ENCODE results near the gene FICD. TPM values are rescaled to one million over a fixed set of nuclear protein-coding genes. Genes with fewer than 3 reads are reported as not detected.

FICD gene
- total RNA-seq, 2 donors from 2014 or later: 2.3 to 8.4 TPM

DNA sequence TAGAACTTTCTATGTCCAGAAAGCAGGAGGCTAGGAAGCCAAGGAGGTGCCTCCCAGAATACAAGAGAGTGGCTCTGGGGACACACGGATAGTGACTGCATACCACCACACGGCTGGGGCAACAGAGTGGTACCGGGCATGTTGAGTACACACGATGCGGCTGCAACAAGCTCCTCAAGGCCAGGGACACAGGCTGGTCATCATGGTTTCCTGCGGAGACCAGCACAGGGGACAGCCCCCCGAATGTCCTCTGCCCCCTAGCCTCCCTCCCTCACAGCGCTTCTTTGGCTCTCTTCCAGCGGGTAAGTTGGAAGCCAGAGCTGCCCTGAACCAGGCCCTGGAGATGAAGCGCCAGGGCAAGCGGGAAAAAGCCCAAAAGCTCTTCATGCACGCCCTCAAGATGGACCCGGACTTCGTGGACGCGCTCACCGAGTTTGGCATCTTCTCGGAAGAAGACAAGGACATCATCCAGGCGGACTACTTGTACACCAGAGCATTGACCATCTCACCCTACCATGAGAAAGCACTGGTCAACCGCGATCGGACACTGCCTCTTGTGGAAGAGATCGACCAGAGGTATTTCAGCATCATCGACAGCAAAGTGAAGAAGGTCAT, 3.1 kb downstream of the FICD start:
- peak overlapping the region; percentile 42 to 68 for H3K27ac Mint-ChIP-seq
- H3K9me3 Mint-ChIP-seq: no peaks in the 10 kb centered on the region
- no peak for DNase-seq (ENCODE audit: low spot score in 2 of 2)
- ATAC-seq: no peak
- H3K36me3 Mint-ChIP-seq: peaks cover 0 to 6% of the 10 kb centered on the region in 2 donors

DNA sequence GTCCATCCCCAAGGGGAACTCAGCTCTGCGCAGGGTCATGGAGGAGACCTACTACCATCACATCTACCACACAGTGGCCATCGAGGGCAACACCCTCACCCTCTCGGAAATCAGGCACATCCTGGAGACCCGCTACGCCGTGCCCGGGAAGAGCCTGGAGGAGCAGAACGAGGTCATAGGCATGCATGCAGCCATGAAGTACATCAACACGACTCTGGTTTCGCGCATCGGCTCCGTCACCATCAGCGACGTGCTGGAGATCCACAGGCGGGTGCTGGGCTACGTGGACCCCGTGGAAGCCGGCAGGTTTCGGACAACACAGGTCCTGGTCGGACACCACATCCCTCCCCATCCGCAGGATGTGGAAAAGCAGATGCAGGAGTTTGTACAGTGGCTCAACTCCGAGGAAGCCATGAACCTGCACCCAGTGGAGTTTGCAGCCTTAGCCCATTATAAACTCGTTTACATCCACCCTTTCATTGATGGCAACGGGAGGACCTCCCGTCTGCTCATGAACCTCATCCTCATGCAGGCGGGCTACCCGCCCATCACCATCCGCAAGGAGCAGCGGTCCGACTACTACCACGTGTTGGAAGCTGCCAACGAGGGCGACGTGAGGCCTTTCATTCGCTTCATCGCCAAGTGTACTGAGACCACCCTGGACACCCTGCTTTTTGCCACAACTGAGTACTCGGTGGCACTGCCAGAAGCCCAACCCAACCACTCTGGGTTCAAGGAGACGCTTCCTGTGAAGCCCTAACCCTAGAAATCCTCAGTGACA, 3.8 kb downstream of the FICD start:
- DNase-seq (ENCODE audit: low spot score in 2 of 2): no peak
- ATAC-seq: no peak
- no peaks in the 10 kb centered on the region for H3K9me3 Mint-ChIP-seq
- H3K36me3 Mint-ChIP-seq: peaks cover 0 to 6% of the 10 kb centered on the region in 2 donors
- H3K27ac Mint-ChIP-seq: peak overlapping the region; percentile 42 to 68

DNA sequence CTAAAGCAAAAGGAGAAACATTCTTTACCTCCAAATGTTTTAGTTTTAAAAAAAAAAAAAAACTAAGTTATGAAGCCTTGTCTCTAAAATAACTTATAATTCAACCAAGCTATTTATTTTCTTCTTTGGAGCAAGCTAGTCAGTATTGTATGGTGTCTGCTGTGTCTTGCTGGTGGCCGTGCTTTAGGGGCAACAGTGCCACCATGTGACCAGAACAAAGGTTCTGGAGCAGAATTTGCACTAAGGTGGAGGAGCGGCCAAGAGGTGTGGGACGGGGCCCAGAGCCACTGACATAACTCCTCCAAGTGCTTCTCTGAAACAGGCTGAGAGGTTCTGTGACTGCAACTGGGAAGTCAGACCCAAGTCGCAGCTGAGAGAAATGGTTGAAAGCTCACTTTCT, 4.5 kb downstream of the FICD start:
- H3K27ac Mint-ChIP-seq: peak overlapping the region in 1 of 2 donors; percentile 65
- ATAC-seq: no peak

DNA sequence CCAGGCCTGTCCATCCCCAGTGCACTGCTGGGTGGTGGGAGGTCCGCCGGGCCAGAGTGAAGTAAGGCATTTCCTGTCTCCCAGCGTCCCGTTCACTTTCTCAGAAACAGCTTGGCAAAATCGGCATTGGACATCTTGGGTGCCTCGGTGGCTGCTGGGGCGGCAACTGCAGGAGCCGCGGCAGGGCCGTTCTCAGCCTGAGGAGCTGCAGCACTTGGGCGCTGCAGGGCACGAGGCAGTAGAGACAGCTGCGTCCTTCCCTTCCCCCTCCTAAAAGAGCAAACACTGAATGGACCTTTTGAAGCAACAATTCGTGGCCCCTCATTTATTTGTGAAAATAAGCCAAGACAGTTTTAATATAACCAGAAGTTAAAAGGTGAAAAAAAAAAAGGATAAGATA, 8.3 kb downstream of the FICD start:
- peaks cover 6 to 7% of the 10 kb centered on the region in 2 donors for H3K36me3 Mint-ChIP-seq
- ATAC-seq: no peak
- no peak overlapping the region for H3K27ac Mint-ChIP-seq
- DNase-seq (ENCODE audit: low spot score in 2 of 2): no peak
- H3K9me3 Mint-ChIP-seq: no peaks in the 10 kb centered on the region

More for the DNA sequence above, 4.5 kb downstream of the FICD start:
- Mint-ChIP-seq H3K36me3 (peaks cover 0 to 6% of the 10 kb centered on the region in 2 donors), H3K9me3 (no peaks in the 10 kb centered on the region)
- no peak for DNase-seq (ENCODE audit: low spot score in 2 of 2)

DNA sequence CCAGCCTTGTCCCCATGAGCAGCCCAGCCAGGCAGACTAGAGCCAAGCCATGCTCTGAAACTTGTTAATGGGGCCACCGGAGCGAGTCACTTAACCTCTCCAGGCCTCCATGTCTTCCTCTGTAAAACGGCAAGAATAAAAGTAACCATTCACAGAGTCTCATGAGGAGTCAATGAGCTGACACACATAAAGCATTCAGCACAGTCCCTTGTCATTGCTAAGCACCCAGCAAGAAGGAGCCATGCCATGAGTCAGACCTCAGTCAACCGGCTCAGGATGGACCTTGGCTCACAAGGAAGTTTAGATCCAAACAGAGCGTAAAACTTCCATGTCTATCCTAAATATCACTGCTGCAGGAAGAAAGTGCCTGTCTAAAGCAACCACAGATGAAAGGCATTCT, 10.6 kb downstream of the FICD start:
- H3K36me3 Mint-ChIP-seq: peaks cover 12 to 14% of the 10 kb centered on the region in 2 donors
- no peaks in the 10 kb centered on the region for H3K9me3 Mint-ChIP-seq
- peak overlapping the region in 1 of 2 donors; percentile 22 for H3K27ac Mint-ChIP-seq
- peak in 1 of 2 donors; percentile 37 for ATAC-seq
- no peak for DNase-seq (ENCODE audit: low spot score in 2 of 2)

DNA sequence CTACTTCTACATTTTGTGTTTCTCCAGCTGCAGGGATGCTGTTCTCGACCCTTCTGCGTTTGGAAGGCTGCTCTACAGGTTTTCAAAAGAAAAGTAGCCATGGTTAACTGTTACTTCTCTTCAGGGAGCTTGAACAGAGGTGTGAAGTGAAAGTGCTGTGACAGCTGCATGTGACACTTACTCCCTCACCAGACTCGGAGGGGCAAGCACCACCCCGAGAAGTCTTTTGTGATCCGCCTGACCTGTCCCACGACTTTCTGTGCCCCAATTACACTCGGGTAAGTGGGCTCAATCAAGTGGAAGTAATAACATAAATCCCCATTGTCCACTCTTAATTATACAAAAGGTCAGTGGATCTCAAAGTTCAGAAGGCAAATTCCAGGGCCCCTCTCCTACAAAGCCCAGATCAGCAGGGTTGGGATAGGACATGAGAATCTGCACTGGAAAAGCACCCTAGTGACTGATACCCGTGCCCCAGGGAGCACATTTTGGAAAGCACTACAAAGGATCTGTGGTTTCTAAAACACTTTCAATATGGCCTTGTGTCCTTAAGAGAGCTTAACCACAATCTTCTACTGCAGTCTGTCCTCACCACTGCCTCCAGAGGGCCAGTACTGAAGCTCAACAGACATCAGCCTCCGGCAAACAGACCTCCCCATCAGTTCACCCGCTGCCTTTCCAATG, 11.5 kb downstream of the FICD start:
- Mint-ChIP-seq H3K9me3 (no peaks in the 10 kb centered on the region), H3K36me3 (peaks cover 12 to 18% of the 10 kb centered on the region in 2 donors), H3K27ac (peak overlapping the region; percentile 24 to 67)
- DNase-seq (ENCODE audit: low spot score in 2 of 2): no peak
- peak in 1 of 2 donors; percentile 66 for ATAC-seq

DNA sequence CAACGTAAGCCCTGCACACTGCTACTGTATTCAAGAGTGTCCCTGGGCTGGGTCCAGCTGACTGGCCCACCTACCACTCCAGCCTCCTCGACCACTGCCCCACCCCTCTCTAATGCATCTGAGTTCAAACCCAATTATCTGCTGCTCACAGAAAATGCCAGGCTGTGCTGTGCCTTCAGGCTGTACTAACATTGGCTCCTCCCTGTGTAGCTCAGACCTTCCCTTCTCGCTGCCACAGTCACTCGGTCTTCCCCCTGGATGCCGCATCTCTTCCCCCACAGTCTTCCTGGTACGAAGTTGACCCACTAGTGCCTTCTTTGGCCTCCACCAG, 12.1 kb downstream of the FICD start:
- ATAC-seq: no peak
- Mint-ChIP-seq H3K36me3 (peaks cover 12 to 18% of the 10 kb centered on the region in 2 donors), H3K9me3 (no peaks in the 10 kb centered on the region), H3K27ac (peak overlapping the region; percentile 24 to 67)
- DNase-seq (ENCODE audit: low spot score in 2 of 2): no peak

DNA sequence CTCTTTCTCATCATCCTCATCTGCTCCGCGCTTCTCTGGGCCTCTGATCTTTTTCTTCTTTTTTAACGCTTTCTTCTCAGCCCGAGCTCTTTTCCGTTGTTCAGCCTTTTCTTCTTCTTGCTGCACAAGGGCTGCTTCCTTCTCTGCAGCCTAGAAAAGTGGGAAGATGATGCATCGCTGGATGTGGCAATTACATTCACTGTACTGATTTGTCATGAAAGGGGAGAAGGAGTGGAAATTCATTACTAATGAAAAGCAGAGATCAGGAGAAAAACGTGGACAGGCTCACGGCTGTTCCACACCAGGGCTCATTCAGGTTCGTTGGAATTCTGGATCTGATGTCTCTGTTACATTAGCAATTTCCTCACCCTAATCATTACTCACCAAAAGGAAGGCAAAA, 15.1 kb downstream of the FICD start:
- ATAC-seq (no peak), DNase-seq (ENCODE audit: low spot score in 2 of 2) (no peak)
- peaks cover 12 to 17% of the 10 kb centered on the region in 2 donors for H3K36me3 Mint-ChIP-seq
- peak overlapping the region in 1 of 2 donors; percentile 5 for H3K27ac Mint-ChIP-seq
- H3K9me3 Mint-ChIP-seq: no peaks in the 10 kb centered on the region

DNA sequence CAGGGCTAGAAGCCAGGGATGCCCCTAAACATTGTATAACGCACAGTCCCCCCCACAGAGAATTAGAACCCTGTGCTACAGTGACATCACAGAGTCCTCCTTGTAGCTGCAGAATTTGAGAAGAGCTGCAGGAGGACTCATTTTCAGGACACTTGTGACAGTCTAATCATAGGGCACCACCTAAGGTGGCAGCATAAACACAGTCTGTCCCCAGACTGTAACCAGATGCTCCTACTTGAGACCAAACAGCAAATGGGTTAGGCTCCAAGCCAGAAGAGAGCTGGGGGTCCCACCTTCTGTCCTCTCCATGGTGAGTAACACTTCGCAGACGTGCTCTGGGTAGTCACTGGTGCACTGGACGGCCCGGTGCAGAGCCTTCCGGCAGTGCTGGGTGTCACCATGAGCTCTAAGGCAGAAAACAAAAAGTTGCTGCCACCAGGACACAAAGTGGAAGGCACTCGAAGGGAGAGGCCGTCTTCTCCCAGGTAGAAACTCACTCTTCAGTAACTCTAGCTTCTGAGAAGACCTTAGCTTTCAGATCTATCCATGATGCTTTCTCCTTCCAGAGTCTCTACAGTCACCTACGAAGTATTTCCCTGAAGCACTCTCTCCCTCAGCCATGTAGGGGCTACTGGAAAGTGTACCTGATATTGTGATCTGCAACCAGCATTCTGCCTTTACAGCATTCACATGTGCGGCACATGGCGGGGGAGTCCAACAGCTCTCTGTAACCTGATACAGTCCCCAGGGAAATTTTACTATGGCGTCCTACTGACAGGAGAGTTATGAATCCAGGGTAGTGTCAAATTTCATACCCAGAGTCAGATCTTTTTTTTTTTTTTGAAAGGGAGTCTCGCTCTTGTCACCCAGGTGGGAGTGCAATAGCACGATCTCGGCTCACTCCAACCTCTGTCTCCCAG, 17.1 kb downstream of the FICD start:
- no peak for DNase-seq (ENCODE audit: low spot score in 2 of 2)
- no peaks in the 10 kb centered on the region for H3K9me3 Mint-ChIP-seq
- H3K27ac Mint-ChIP-seq: peak overlapping the region in 1 of 2 donors; percentile 26
- peaks cover 12% of the 10 kb centered on the region in 2 donors for H3K36me3 Mint-ChIP-seq
- ATAC-seq: no peak

DNA sequence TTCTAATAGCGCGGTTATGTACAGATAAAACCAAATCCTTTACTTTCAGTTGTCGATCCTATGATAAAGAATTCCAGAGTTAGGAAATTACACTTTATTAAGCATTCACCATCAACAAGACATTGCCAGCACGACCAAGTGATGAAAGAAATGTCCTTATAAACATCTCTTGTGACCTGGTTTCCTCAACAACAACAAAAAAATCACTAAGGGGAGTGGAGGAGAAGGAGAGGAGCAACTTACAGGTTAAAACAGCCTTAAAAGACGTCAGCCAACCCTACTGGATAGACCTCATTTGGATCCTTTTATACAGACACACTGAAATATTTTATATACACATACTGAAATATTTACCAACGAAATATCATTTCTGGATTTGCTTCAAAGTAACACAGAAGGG, 23.1 kb downstream of the FICD start:
- no peaks in the 10 kb centered on the region for H3K9me3 Mint-ChIP-seq
- H3K36me3 Mint-ChIP-seq: peaks cover 4 to 12% of the 10 kb centered on the region in 2 donors
- ATAC-seq: no peak
- H3K27ac Mint-ChIP-seq: no peak overlapping the region
- no peak for DNase-seq (ENCODE audit: low spot score in 2 of 2)

DNA sequence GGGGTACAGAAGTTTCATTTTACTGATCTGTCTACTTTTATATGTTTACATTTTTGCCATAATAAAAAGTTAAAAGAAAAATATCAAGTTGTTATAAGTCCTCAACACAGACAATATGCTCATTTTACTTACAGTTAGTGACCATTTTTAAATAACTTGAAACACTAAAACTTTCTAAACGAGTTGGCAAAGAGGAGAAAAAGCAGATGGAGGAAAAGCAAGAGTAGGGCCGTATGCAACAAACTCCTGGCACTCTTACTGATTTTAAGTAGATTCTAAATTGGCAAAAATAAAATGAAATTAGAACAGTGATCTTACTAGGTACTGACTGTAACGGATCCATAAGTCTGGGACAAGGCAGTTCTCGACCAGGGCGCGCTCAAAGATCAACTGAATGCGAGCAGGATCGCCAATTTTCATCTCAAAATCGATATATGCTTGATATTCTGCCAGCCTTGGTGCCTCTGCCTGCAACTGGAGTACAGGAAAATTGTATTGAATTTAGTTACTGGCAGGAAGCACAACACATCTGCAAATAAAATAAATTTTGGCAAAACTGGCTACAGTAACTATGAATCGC, 23.6 kb downstream of the FICD start:
- no peak overlapping the region for H3K27ac Mint-ChIP-seq
- H3K9me3 Mint-ChIP-seq: no peaks in the 10 kb centered on the region
- H3K36me3 Mint-ChIP-seq: peaks cover 4 to 17% of the 10 kb centered on the region in 2 donors
- no peak for DNase-seq (ENCODE audit: low spot score in 2 of 2)
- ATAC-seq: no peak

DNA sequence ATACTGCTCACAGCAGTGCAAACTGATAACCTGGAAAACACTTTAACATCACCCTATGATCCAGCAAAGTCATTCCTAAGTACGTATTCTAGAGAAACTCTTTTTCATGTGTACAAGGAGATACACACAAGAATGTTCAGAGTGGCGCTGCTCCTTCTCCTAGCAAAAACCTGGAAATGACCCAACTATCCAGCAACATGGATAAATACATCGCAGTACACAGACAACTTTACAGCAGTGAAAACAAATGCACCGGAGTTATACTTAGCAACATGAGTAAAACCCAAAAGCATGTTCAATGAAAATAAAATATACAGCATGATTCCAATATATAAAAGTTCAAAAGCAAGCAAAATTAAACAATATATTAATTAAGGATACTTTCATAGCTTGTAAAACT, 27.2 kb downstream of the FICD start:
- Mint-ChIP-seq H3K9me3 (no peaks in the 10 kb centered on the region), H3K36me3 (peaks cover 10 to 34% of the 10 kb centered on the region in 2 donors), H3K27ac (no peak overlapping the region)
- DNase-seq (ENCODE audit: low spot score in 2 of 2): no peak
- ATAC-seq: no peak

DNA sequence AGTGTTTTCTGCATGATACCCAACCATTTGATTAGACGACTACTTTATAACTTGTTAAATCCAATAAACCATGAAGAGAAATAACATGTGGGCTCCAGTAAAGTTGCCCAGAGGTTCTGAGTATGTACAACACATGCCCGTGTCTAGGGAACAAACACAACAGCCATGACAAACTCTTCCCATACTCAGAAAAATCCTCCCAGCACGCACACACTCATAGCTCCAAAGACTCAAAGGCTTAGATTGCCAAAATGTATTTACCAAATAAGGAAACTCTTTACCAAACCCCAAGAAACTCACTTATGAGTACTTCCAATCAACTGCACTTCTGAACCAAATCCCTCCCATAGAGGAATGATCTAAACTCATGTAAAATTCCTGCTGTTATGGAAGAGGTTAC, 28.6 kb downstream of the FICD start:
- Mint-ChIP-seq H3K36me3 (peaks cover 13 to 32% of the 10 kb centered on the region in 2 donors), H3K27ac (peak overlapping the region in 1 of 2 donors; percentile 88), H3K9me3 (no peaks in the 10 kb centered on the region)
- DNase-seq (ENCODE audit: low spot score in 2 of 2): no peak
- no peak for ATAC-seq

DNA sequence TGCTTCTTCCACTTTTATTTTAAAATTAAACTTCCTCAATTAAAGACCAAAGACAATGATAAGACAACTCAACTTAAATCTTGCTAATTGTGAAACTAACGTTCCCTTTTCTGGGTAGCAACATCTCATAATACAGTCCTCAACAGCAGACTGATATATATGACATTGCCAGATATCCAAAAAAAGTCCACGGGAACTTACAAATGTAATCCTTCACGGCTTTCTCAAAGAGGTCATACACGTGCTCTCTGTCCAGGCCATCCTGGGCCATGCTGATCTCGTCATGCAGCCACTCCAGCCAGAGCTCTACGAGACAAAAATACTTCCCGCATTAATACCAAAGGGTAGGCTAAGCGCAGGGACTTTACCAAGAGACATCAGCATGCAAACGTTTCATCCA, 32.6 kb downstream of the FICD start:
- DNase-seq (ENCODE audit: low spot score in 2 of 2) (no peak), ATAC-seq (no peak)
- Mint-ChIP-seq H3K9me3 (no peaks in the 10 kb centered on the region), H3K27ac (no peak overlapping the region), H3K36me3 (peaks cover 13 to 32% of the 10 kb centered on the region in 2 donors)

DNA sequence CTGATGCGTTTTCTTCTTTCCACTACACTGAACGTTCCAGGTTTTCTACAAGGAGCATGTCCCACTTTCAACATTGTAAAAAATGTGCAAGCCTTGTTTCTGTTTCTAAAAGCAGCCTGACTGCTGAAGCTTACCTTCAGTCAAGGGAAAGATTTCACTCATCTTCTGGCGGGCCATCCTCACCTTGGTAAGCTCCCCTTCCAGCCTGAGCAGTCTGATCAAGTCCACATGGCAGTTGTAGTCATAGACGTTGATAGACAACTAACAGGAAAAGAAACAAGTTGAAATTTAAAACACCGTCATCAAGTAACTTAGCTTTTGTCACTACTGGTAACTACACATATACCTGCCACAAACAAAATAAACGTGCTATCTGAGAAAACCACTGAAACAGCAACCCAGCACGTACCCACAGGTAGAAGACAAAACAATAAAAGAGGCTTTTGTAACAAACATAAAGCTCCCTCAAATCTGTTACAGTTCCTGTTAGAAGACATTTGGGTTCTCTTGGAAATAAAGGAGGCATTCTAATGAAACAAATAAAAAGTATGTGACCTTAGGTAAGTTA, 34.0 kb downstream of the FICD start:
- no peak for DNase-seq (ENCODE audit: low spot score in 2 of 2)
- Mint-ChIP-seq H3K27ac (no peak overlapping the region), H3K9me3 (no peaks in the 10 kb centered on the region), H3K36me3 (peaks cover 13 to 20% of the 10 kb centered on the region in 2 donors)
- ATAC-seq: no peak

DNA sequence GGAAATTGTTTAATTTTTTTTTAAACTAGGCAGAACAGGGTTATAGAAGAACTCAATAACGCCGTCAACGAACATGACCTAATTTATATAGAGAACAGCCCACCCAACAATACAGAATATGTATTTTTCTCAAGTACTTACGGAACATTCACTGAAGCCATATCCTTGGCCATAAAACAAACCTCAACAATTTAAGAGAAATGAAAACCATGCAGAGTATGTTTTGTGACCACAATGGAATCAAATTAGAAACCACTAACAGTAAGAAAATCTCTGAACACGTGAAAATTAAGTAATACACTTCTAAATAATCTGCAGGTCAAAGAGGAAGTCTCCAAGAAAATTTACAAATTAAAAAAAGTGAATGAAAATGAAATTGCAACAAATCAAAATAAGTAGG, 36.5 kb downstream of the FICD start:
- DNase-seq (ENCODE audit: low spot score in 2 of 2): no peak
- no peak overlapping the region for H3K27ac Mint-ChIP-seq
- no peaks in the 10 kb centered on the region for H3K9me3 Mint-ChIP-seq
- peaks cover 6 to 7% of the 10 kb centered on the region in 2 donors for H3K36me3 Mint-ChIP-seq
- no peak for ATAC-seq
